ENCODE measurements around the gene NPTXR. TPM values are rescaled to one million over a fixed set of nuclear protein-coding genes. Genes with fewer than 3 reads are reported as not detected.

NPTXR gene
- total and polyA plus RNA-seq, 8 donors: 0.46 to 19.6 (median 2.3) TPM

DNA sequence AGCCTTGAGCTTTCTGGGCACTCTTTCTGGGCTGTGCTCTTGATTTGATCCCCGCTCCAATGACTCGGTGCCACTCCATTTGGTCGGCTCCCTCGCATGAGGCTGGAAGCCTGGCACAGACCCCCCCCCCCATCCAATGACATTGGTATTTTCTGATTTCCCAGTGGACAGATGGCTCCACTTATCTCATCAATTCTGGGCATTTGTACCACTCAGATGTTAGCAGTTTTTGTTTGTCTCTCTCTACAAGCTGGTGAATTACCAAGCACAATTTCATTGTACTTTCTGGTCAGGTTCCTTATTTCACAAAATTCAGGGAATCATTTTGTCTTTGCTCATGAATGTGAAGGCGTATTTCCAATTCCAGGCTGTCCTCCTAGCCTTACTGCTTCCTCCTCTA lies 59.0 kb downstream of the NPTXR start:
- H3K27ac ChIP-seq: peak overlapping the region in 2 of 5 donors; percentile 65 to 76
- 93 to 98% (median 96%) methylated on average over 5 of the region's 5 CpGs for WGBS, 5 donors
- no peaks in the 10 kb centered on the region for H3K9me3 ChIP-seq
- TF ChIP-seq EP300 (IDR thresholded peaks at IDR 0.05): no peak
- TF ChIP-seq POLR2AphosphoS5 (IDR thresholded peaks at IDR 0.05): no peak
- TF ChIP-seq, protein P1, sequence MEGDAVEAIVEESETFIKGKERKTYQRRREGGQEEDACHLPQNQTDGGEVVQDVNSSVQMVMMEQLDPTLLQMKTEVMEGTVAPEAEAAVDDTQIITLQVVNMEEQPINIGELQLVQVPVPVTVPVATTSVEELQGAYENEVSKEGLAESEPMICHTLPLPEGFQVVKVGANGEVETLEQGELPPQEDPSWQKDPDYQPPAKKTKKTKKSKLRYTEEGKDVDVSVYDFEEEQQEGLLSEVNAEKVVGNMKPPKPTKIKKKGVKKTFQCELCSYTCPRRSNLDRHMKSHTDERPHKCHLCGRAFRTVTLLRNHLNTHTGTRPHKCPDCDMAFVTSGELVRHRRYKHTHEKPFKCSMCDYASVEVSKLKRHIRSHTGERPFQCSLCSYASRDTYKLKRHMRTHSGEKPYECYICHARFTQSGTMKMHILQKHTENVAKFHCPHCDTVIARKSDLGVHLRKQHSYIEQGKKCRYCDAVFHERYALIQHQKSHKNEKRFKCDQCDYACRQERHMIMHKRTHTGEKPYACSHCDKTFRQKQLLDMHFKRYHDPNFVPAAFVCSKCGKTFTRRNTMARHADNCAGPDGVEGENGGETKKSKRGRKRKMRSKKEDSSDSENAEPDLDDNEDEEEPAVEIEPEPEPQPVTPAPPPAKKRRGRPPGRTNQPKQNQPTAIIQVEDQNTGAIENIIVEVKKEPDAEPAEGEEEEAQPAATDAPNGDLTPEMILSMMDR (IDR thresholded peaks at IDR 0.05): no peak
- TF ChIP-seq POLR2A (IDR thresholded peaks at IDR 0.05): no peak
- H3K4me3 ChIP-seq: no peak overlapping the region
- intact Hi-C loops (cut with DNase I; ENCODE audit: low total_unique reads): no loop called here
- peaks cover 0 to 31% (median 23%) of the 10 kb centered on the region in 4 donors for H3K36me3 ChIP-seq
- H3K4me1 ChIP-seq: peaks cover 9 to 47% (median 33%) of the 10 kb centered on the region in 4 donors
- H3K27me3 ChIP-seq: no peaks in the 10 kb centered on the region
- DNase-seq: no peak

DNA sequence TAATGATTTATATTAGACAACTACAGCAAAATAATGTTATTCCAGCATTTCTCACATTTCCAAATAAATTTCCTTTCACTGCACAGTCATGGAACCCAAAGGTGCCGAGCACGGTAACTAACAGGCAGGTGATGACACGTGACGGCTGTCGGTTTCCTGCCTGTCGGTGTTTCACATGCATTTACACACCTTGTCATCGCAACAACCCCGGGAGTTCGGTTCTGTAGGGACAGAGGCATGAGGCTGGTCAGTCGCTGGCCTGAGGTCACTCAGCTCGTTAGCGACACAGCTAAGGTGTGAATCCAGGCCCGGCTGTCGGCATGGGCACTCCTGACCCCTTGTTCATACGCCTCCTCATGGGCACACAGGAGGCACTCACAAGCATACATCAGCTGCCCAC lies 59.8 kb downstream of the NPTXR start:
- Histone ChIP-seq H3K27ac (no peak overlapping the region), H3K9me3 (no peaks in the 10 kb centered on the region), H3K27me3 (no peaks in the 10 kb centered on the region), H3K36me3 (peaks cover 2 to 36% (median 30%) of the 10 kb centered on the region in 4 donors), H3K4me3 (no peak overlapping the region), H3K4me1 (peaks cover 5 to 44% (median 29%) of the 10 kb centered on the region in 4 donors)
- 90 to 96% (median 95%) methylated on average over 15 of the region's 15 CpGs for WGBS, 5 donors
- TF ChIP-seq, protein P1 (IDR thresholded peaks at IDR 0.05): no peak
- no peak for DNase-seq
- intact Hi-C loops (cut with DNase I; ENCODE audit: low total_unique reads): no loop called here

DNA sequence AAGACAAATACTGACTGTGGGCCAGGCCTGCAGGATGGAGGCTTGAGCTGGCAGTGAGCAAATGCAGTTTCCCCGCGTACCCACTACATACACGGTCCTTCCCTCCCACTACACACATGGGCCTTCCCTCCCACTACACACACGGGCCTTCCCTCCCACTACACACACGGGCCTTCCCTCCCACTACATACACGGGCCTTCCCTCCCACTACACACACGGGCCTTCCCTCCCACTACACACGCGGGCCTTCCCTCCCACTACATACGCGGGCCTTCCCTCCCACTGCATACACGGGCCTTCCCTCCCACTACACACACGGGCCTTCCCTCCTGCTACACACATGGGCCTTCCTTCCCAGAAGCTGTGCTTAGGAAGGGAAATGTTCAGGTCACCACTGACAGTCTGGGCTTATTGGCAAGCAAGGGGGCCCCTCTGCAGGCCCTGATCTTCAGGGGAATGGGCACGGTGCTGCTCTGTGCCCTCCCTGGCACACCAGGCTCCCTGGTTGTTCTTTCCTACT lies 60.7 kb downstream of the NPTXR start:
- peaks cover 3 to 45% (median 38%) of the 10 kb centered on the region in 4 donors for H3K36me3 ChIP-seq
- H3K9me3 ChIP-seq: no peaks in the 10 kb centered on the region
- peaks cover 0 to 35% (median 23%) of the 10 kb centered on the region in 4 donors for H3K4me1 ChIP-seq
- H3K4me3 ChIP-seq: no peak overlapping the region
- H3K27me3 ChIP-seq: no peaks in the 10 kb centered on the region
- intact Hi-C loops (cut with DNase I; ENCODE audit: low total_unique reads): no loop called here
- no peak for DNase-seq
- whole genome bisulfite sequencing, 5 donors: 62 to 72% (median 68%) methylated on average over 14 of the region's 14 CpGs
- TF ChIP-seq POLR2AphosphoS5 (IDR thresholded peaks at IDR 0.05) (no peak), EP300 (IDR thresholded peaks at IDR 0.05) (no peak), POLR2A (IDR thresholded peaks at IDR 0.05) (no peak)
- TF ChIP-seq, protein P1 (IDR thresholded peaks at IDR 0.05): no peak
- H3K27ac ChIP-seq: no peak overlapping the region

DNA sequence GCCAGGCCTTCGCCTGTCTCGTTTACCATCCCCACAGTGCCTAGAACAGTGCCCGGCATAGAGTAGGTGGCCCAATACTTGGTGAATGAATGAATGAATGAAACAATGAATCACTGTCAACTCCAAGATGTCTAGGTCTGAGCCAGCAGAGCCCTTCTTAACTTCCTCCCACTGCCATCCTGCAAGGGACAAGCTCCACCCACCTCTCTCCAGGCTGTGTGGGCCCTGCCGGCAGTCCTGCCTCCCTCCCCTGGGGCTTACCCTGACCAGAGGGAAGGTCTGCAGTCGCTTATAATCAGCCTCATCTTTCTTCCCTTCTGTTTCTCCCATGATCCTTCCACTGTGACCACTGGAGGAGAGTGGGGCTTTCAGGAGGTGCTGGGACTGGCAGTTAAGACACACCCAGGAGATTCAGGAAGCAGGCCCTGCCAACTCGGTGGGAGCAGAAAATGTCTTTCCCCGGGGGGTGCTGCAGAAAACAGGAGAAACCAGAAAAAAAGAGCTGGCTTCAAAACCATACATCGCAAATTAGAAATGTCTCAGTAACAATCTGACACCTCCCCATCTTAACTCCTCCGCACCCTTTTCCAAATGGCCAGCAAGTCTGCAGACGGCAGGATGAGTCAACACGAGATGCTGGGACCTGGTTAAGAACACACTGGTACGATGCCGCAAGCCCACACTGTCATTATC lies 61.3 kb downstream of the NPTXR start:
- intact Hi-C loops (cut with DNase I; ENCODE audit: low total_unique reads): no loop called here
- 68 to 82% (median 76%) methylated on average over 13 of the region's 13 CpGs for WGBS, 5 donors

More for the DNA sequence above, 61.3 kb downstream of the NPTXR start:
- no peak overlapping the region for H3K27ac ChIP-seq
- H3K27me3 ChIP-seq: no peaks in the 10 kb centered on the region
- TF ChIP-seq, protein P1 (IDR thresholded peaks at IDR 0.05): no peak
- TF ChIP-seq POLR2AphosphoS5 (IDR thresholded peaks at IDR 0.05) (no peak), POLR2A (IDR thresholded peaks at IDR 0.05) (no peak), EP300 (IDR thresholded peaks at IDR 0.05) (no peak)
- H3K4me3 ChIP-seq: no peak overlapping the region
- H3K36me3 ChIP-seq: peaks cover 3 to 51% (median 42%) of the 10 kb centered on the region in 4 donors
- H3K4me1 ChIP-seq: peaks cover 0 to 29% (median 16%) of the 10 kb centered on the region in 4 donors
- H3K9me3 ChIP-seq: no peaks in the 10 kb centered on the region
- no peak for DNase-seq
